ENCODE results near the gene ARPC2. TPM values are rescaled to one million over a fixed set of nuclear protein-coding genes. Genes with fewer than 3 reads are reported as not detected.
A peak's percentile ranks its signal among the peaks of the same experiment; 100 is the strongest.

ARPC2 gene
- total RNA-seq, 1 donor from 2014 or later: 142 TPM

DNA sequence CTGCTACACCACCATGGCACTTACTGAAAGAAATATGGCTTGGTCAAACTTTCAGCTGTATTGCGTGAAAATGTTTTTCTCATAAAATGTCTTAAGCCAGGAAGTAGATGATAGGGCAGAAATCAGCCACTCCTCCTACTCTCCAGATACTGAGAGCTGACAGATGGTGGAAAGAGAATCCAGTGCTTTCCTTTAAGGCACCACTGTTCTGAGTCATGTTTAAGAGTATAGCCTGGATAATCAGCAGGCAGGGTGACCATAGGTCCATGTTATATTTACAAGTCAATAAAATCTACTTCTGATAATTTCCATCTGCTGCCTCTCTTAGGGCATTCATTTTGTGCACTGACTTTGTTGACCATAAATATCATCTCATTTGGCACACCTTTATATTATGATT lies 21.9 kb downstream of the ARPC2 start:
- no peak for ATAC-seq
- intact Hi-C loops (cut with DNase I): no loop called here

GRCh38 chr2:218244204-218244603 lies 27.2 kb downstream of the ARPC2 start:
- intact Hi-C loops (cut with DNase I): no loop called here
- ATAC-seq (no peak), DNase-seq (ENCODE audit: missing footprints) (no peak)

More for the DNA sequence above, 21.9 kb downstream of the ARPC2 start:
- DNase-seq (ENCODE audit: missing footprints): no peak

- ATAC-seq: no peak
- intact Hi-C loops (cut with DNase I): no loop called here
- DNase-seq (ENCODE audit: missing footprints): no peak
These were observed 27.7 kb downstream of the ARPC2 start for GRCh38 chr2:218244665-218245064.

DNA sequence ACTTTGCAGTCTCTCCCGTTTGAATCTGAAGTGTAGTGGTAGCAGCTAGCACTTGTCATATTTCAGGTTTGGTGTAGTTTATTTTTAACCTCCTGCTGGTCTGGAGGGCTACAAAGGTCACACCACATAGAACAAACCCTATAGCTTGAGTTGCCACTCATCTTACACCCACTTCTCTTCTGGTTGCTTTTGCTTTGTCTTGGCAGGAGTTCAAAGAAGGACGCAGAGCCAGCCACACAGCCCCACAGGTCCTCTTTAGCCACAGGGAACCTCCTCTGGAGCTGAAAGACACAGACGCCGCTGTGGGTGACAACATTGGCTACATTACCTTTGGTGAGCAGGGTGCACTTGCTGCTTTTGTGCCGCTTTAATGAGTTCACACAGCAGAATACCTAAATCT lies 28.2 kb downstream of the ARPC2 start:
- ATAC-seq (peak; percentile 60), DNase-seq (ENCODE audit: missing footprints) (no peak)
- intact Hi-C loops (cut with DNase I): no loop called here

DNA sequence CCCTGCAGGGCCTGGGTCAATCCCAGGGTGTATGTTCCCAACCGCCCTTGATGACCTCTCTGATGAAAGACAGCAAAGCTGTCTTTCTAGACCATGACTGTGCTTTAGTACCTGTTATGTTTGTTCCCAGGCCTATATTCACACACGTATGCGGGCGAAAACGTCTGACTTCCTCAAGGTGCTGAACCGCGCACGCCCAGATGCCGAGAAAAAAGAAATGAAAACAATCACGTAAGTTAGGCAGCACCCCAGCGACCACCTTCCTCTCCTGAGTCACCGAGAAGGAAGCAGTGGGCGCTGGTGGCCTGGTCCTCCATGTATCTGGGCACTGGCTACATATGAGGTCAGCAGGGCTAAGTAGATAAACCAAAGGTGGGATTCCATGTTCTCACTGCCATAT lies 32.7 kb downstream of the ARPC2 start:
- ATAC-seq (no peak), DNase-seq (ENCODE audit: missing footprints) (no peak)
- intact Hi-C loops (cut with DNase I): no loop called here

GRCh38 chr2:218252509-218253231 lies 35.7 kb downstream of the ARPC2 start:
- DNase-seq (ENCODE audit: missing footprints) (no peak), ATAC-seq (peak; percentile 38)
- intact Hi-C loops (cut with DNase I): no loop called here

DNA sequence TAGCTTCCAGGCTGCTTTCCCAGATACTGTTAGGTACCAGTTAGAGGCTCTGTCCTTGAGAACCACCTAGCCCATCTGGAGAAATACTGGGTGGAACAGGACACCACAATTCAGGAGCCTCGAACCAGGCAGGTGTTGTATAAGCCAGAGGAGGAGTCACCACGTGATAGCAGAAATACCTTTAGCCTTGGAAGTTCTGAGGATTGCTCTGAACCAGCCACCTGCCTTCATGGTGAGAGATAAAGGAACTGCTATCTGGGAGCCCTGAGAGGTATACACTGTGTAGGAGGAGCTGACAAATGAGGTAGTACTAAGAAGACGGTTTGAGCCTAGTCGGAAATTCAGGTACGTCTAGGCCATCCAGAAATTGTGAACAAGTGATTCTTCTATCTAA lies 36.2 kb downstream of the ARPC2 start:
- ATAC-seq: no peak
- intact Hi-C loops (cut with DNase I): no loop called here
- DNase-seq (ENCODE audit: missing footprints): no peak

GRCh38 chr2:218255446-218255845 lies 38.5 kb downstream of the ARPC2 start:
- no peak for DNase-seq (ENCODE audit: missing footprints)
- ATAC-seq: no peak
- intact Hi-C loops (cut with DNase I): loop anchor here (5.0 kb wide), 2 partner anchors 38 to 68 kb away; partner anchors contain the start of gene ARPC2

- ATAC-seq (no peak), DNase-seq (ENCODE audit: missing footprints) (no peak)
- intact Hi-C loops (cut with DNase I): loop anchor here (5.0 kb wide), 2 partner anchors 39 to 69 kb away; partner anchors contain the start of gene ARPC2
These were observed 39.8 kb downstream of the ARPC2 start for GRCh38 chr2:218256612-218257350.

DNA sequence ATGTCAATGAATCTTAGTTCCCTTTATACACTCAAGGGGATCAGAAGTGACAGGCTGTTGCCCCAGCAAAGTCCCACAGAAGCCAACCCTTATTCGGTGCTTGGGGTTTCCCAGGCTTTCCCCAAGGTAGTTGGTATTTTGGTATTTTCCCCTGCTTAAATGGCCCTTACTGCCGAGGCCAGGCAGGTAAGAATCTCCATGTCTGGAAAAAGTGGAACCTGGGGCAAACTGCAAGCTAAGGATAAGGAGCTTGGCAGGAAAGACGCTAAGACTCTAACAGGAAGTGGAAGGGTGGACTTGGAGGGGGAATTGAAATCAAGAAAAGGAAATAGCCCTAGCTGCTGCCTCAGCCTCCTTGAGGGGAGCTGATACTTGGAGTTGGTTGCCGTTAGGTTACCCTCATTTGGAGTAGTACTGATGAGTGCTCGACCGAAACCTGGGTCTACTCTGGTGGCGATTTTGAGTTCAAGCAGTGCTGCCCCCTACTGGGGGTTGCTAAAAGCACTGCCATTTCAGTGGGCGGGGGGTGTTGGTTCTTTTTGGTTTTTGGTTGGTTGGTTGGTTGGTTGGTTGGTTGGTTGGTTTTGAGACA lies 40.5 kb downstream of the ARPC2 start:
- ATAC-seq (no peak), DNase-seq (ENCODE audit: missing footprints) (no peak)
- intact Hi-C loops (cut with DNase I): loop anchor here (5.0 kb wide), 2 partner anchors 40 to 70 kb away; partner anchors contain the start of gene ARPC2

- DNase-seq (ENCODE audit: missing footprints): peak; percentile 85
- intact Hi-C loops (cut with DNase I): loop anchor here (5.0 kb wide), 2 partner anchors 42 to 72 kb away; partner anchors contain the start of gene ARPC2
- peak; percentile 84 for ATAC-seq
These were observed 42.3 kb downstream of the ARPC2 start for GRCh38 chr2:218259099-218259961.

GRCh38 chr2:218260166-218260565 lies 43.2 kb downstream of the ARPC2 start:
- intact Hi-C loops (cut with DNase I): no loop called here
- DNase-seq (ENCODE audit: missing footprints): no peak
- no peak for ATAC-seq

DNA sequence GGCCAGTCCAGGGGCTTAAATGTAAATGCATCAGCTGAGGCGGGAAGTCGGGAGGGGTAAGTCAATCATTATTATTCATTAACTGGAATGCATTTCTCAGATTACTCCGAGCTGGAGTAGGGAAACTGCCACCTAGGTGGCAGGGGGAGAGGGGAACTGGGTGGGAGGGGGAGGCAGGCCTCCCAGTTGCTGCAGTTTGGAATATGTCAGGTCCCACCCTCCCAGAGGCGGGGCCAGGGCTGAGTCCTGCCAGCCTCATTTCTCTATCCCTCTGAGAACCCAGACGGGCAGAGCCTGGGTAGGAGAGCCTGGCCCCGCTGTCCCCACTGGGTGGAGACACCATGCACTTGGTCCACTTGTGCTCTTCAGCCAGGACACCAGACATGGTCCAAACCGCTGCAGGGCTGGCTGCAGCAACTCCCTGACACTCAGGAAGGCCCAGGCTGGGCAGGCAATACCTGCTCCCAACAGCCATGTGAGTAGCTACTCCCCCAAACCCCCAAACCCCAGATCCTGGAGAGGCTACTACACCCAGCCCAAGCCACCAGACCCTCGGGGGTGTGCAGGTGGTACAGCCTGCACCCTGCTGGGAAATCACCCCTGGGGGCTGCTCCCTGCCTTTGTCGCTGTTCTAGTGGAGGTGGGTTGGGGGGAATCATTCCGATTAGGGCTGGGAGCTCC lies 43.9 kb downstream of the ARPC2 start, which contains the start of gene GPBAR1:
Gene GPBAR1 (plus strand): TSS at position 274 of the 681 bp plus-strand sequence. CDS start 1,710 bp downstream, outside the sequence.
- intact Hi-C loops (cut with DNase I): no loop called here
- DNase-seq (ENCODE audit: missing footprints) (peak; percentile 76), ATAC-seq (peak; percentile 12)

GRCh38 chr2:218261423-218262236 lies 44.6 kb downstream of the ARPC2 start:
- no peak for DNase-seq (ENCODE audit: missing footprints)
- no peak for ATAC-seq
- intact Hi-C loops (cut with DNase I): no loop called here

GRCh38 chr2:218262237-218262600 lies 45.2 kb downstream of the ARPC2 start:
- intact Hi-C loops (cut with DNase I): no loop called here
- DNase-seq (ENCODE audit: missing footprints): no peak
- no peak for ATAC-seq

GRCh38 chr2:218262631-218263586 lies 45.9 kb downstream of the ARPC2 start:
- DNase-seq (ENCODE audit: missing footprints): no peak
- intact Hi-C loops (cut with DNase I): no loop called here
- no peak for ATAC-seq
